Breast epithelium (tissue), 4 donors: ENCODE results near the gene KLHL17. TPM values are rescaled to one million over a fixed set of nuclear protein-coding genes. Genes with fewer than 3 reads are reported as not detected.

Experiments used
- DNase-seq, 2 donors: peaks; one replicate each; pipeline ENCODE4 v3.0.0-alpha.2; 2019; ENCODE audit warnings: low spot score in 2 of 2
- H3K27ac ChIP-seq, 2 donors: fragments of 200-600 bp; sonication (generic) in 1 of 2; one replicate each; pipeline ENCODE4 v1.5.1; 2016 to 2019; ENCODE audit warnings: mild to moderate bottlenecking in 1 of 2
- H3K27me3 ChIP-seq, 2 donors: fragments of 200-600 bp; sonication (generic) in 1 of 2; one replicate each; pipeline versions ENCODE4 v1.5.1 to v1.6.0; 2017 to 2019; ENCODE audit warnings: control low read depth in 1 of 2, mild to moderate bottlenecking in 1 of 2
- H3K36me3 ChIP-seq: fragments of 200-600 bp; one replicate; pipeline ENCODE4 v1.5.1; 2019
- H3K4me1 ChIP-seq, 2 donors: fragments of 200-600 bp; sonication (generic); one replicate each; pipeline ENCODE4 v1.5.1; 2016 to 2019; ENCODE audit warnings: control low read depth in 1 of 2
- H3K4me3 ChIP-seq, 3 donors: fragments of 200-600 bp; sonication (generic); 1 replicate in 2 of 3; 2 replicates in 1 of 3; pipeline ENCODE4 v1.5.1; 2016 to 2019; ENCODE audit warnings: mild to moderate bottlenecking in 3 of 3, moderate library complexity in 2 of 3
- H3K9me3 ChIP-seq, 2 donors: fragments of 200-600 bp; sonication (generic) in 1 of 2; one replicate each; pipeline ENCODE4 v1.5.1; 2016 to 2019; ENCODE audit warnings: control low read depth in 1 of 2
- POLR2A ChIP-seq: fragments of 450-650 bp; IDR thresholded peaks from one replicate; pipeline ENCODE4 v1.6.1; 2016; ENCODE audit warnings: antibody characterized with exemption, mild to moderate bottlenecking, moderate library complexity
- POLR2AphosphoS5 ChIP-seq, 3 donors: sonication (generic); formaldehyde crosslinking; IDR thresholded peaks; one replicate each; pipeline ENCODE4 v1.6.1; 2017; ENCODE audit warnings: antibody characterized with exemption in 3 of 3
- intact Hi-C: fragments of 100-400 bp; cut with DNase I; formaldehyde crosslinking; loops from one replicate; pipeline ENCODE4 v1.15.1; 2023; ENCODE audit warnings: low total_unique reads
- total RNA-seq, 3 donors: library from RNA; depleted of rRNA; stranded (reverse); fragments of >200 nt; gene quantifications; one replicate each; pipeline ENCODE4 v1.1.0, GENCODE V29; 2016
- TF ChIP-seq, protein P1 (sequence below), 3 donors: fragments of 450-650 bp; IDR thresholded peaks; one replicate each; pipeline ENCODE4 v1.5.1; 2016 to 2017; ENCODE audit warnings: antibody characterized with exemption in 3 of 3, mild to moderate bottlenecking in 3 of 3, moderate library complexity in 3 of 3

KLHL17 gene
- total RNA-seq, 3 donors from 2014 or later = 5.4 to 18.0 (median 10.0) TPM

DNA sequence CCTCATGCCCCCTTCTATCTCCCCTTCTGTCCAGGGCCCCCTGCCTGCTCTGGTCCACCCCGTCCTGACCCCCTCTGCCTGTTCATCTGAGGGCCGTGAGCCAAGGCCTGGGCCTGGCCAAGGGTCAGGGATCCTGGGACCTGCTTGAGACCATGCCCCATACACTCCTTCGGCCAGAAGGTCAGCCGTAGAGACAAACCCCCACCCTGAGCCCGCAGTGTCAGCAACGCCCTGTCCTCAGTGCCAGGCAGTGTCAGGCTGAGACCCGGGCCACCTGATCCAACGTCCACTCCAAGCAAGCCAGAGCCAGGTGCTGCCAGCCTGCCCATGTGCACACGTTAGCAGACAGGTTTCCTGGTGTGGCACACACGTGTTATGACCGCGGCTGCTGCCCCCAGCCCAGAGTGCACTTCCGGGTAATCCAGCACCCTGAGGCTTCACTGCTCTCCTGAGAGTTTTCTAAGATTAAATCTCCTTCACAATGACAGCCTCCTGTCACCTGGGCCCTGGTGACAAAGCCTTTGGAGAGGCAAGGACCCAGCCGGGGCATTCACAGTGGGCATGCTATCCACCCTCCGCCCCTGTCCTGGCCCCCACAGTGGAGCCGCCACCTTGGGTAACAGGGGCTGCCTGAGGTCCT lies 46.8 kb upstream of the KLHL17 start:
- Histone ChIP-seq H3K36me3 (no peaks in the 10 kb centered on the region), H3K4me3 (no peak overlapping the region), H3K27me3 (peaks cover 14 to 78% of the 10 kb centered on the region in 2 donors), H3K9me3 (no peaks in the 10 kb centered on the region), H3K27ac (no peak overlapping the region), H3K4me1 (peaks cover 0 to 6% of the 10 kb centered on the region in 2 donors)
- no peak for DNase-seq
- TF ChIP-seq, protein P1, sequence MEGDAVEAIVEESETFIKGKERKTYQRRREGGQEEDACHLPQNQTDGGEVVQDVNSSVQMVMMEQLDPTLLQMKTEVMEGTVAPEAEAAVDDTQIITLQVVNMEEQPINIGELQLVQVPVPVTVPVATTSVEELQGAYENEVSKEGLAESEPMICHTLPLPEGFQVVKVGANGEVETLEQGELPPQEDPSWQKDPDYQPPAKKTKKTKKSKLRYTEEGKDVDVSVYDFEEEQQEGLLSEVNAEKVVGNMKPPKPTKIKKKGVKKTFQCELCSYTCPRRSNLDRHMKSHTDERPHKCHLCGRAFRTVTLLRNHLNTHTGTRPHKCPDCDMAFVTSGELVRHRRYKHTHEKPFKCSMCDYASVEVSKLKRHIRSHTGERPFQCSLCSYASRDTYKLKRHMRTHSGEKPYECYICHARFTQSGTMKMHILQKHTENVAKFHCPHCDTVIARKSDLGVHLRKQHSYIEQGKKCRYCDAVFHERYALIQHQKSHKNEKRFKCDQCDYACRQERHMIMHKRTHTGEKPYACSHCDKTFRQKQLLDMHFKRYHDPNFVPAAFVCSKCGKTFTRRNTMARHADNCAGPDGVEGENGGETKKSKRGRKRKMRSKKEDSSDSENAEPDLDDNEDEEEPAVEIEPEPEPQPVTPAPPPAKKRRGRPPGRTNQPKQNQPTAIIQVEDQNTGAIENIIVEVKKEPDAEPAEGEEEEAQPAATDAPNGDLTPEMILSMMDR (IDR thresholded peaks at IDR 0.05) = no peak
- TF ChIP-seq POLR2A (no peak), POLR2AphosphoS5 (IDR thresholded peaks at IDR 0.05) (no peak)
- intact Hi-C loops = no loop called here

DNA sequence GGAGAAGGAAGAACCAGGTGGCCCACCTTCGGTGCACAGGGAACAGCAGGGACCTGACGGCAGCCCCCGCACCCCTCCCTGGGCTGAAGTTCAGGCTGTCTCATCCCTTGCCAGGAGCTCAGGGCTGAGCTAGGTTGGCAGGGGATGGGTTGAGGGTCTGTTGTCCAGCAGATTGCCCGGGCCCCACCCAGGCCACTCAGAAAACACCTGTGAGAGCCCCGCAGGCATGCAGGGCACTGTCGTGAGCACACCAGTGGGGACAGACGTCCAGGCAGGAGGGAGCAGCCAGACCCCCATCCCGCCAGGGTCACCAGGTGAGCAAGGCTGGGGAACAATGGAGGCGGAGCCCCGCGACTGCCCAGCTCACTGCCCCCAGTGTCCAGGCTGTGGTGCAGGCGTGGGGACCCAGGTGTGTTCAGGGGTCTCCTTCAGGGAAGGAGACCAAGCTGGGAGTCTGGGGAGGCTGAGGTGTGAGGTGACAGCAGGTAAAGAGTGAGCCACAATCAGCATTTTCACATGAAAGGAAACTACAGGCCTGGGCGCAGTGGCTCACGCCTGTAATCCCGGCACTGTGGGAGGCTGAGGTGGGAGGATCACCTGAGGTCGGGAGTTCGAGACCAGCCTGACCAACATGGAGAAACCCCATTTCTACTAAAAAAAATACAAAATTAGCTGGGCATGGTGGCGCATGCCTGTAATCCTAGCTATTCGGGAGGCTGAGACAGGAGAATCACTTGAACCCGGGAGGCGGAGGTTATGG lies 46.1 kb upstream of the KLHL17 start:
- Histone ChIP-seq H3K27ac (no peak overlapping the region), H3K36me3 (no peaks in the 10 kb centered on the region), H3K4me3 (no peak overlapping the region), H3K4me1 (peaks cover 0 to 6% of the 10 kb centered on the region in 2 donors), H3K27me3 (peaks cover 16 to 85% of the 10 kb centered on the region in 2 donors), H3K9me3 (no peaks in the 10 kb centered on the region)
- TF ChIP-seq, protein P1 (IDR thresholded peaks at IDR 0.05) = no peak
- TF ChIP-seq POLR2AphosphoS5 (IDR thresholded peaks at IDR 0.05) = no peak
- no peak for TF ChIP-seq POLR2A
- intact Hi-C loops = no loop called here
- no peak for DNase-seq

DNA sequence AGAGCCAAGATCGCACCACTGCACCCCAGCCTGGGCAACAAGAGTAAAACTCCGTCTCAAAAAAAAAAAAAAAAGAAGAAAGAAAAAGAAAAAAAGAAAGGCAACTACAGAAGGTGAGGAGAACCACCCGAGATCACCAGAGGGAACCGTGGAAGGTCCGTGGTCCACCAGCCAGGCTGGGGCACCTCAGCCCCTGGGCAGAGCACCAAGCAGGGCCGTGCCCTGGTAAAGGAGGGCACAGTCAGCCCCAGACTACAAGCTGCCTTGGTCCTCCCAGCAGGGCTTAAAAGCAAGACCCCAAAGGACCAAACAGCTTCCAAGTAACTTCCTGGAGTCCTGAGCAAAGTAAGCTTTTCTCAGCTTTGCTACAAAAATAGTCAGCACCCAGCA lies 45.5 kb upstream of the KLHL17 start:
- TF ChIP-seq POLR2AphosphoS5 (IDR thresholded peaks at IDR 0.05) (no peak), POLR2A (no peak)
- TF ChIP-seq, protein P1 (IDR thresholded peaks at IDR 0.05) = no peak
- Histone ChIP-seq H3K9me3 (no peaks in the 10 kb centered on the region), H3K4me3 (no peak overlapping the region), H3K36me3 (no peaks in the 10 kb centered on the region), H3K27ac (no peak overlapping the region), H3K4me1 (peaks cover 0 to 6% of the 10 kb centered on the region in 2 donors), H3K27me3 (peaks cover 15 to 88% of the 10 kb centered on the region in 2 donors)
- no peak for DNase-seq
- intact Hi-C loops = no loop called here

DNA sequence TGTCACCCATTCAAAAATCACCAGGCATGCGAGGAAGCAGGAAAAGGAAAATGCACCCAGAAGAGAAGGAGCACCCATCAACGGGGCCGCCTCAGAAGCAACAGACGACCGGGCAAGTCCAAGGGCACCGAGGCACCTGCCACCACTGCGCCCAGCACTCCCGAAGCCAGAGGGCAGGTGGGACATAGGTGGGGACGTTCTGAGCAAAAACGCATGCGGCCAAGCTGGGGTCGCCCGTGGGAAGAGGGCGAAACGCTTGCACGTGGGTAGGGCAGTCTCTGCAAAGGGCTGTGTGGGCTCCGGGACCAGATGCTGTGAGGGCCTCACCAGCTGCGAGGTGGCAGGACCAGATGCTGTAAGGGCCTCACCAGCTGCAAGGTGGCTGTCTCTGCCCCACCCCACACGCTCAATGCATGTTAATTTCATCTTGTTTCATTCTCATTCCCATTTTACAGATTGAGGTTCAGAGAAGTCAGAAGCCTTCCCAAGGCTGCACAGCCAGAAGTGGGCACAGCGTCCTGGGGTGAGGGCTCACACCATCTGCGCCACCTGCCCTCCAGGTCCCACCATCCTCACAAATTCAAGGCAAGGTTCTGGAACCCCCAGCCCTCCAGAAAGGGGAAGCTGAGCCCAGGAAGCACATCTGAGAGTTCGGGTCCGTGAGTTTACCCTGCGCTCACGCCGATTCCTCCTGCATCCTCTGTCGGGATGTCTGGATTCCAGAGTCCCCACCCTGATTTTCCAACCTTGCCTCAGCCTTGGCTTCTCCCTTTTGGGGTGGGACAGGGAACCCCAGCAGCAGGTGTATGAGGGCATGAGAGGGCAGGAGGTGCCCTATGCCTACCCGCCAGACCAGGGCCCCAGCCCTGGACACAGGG lies 44.9 kb upstream of the KLHL17 start:
- TF ChIP-seq, protein P1 (IDR thresholded peaks at IDR 0.05) = no peak
- TF ChIP-seq POLR2AphosphoS5 (IDR thresholded peaks at IDR 0.05) (no peak), POLR2A (no peak)
- intact Hi-C loops = no loop called here
- no peak for DNase-seq
- Histone ChIP-seq H3K27ac (no peak overlapping the region), H3K9me3 (no peaks in the 10 kb centered on the region), H3K4me3 (no peak overlapping the region), H3K36me3 (no peaks in the 10 kb centered on the region), H3K27me3 (peaks cover 11 to 88% of the 10 kb centered on the region in 2 donors), H3K4me1 (peaks cover 2 to 3% of the 10 kb centered on the region in 2 donors)
